ENCODE data around the gene PPP3R2.

The PPP3R2 gene

GRCh38 chr9:101594796-101595195 is at the start of gene PPP3R2:
TSS of gene PPP3R2 (minus strand) at chr9:101594969. CDS start at chr9:101594921, 48 bp downstream.
- no peak for DNase-seq (ENCODE audit: low spot score)

GRCh38 chr9:101639785-101640665 is 45.3 kb upstream of the PPP3R2 start:
- DNase-seq (ENCODE audit: low spot score): no peak

GRCh38 chr9:101639311-101639710 is 44.5 kb upstream of the PPP3R2 start:
- DNase-seq (ENCODE audit: low spot score): no peak

- no peak for DNase-seq (ENCODE audit: low spot score)
Observed at GRCh38 chr9:101636247-101636646, 41.5 kb upstream of the PPP3R2 start.

- no peak for DNase-seq (ENCODE audit: low spot score)
Observed at GRCh38 chr9:101635473-101635872, 40.7 kb upstream of the PPP3R2 start.

- no peak for DNase-seq (ENCODE audit: low spot score)
Observed at GRCh38 chr9:101634741-101635409, 40.1 kb upstream of the PPP3R2 start.

- no peak for DNase-seq (ENCODE audit: low spot score)
Observed at GRCh38 chr9:101632611-101633010, 37.8 kb upstream of the PPP3R2 start.

GRCh38 chr9:101631892-101632291 is 37.1 kb upstream of the PPP3R2 start:
- DNase-seq (ENCODE audit: low spot score): no peak

- DNase-seq (ENCODE audit: low spot score): no peak
Observed at GRCh38 chr9:101629636-101630035, 34.9 kb upstream of the PPP3R2 start.

GRCh38 chr9:101628173-101628572 is 33.4 kb upstream of the PPP3R2 start:
- no peak for DNase-seq (ENCODE audit: low spot score)

- DNase-seq (ENCODE audit: low spot score): no peak
Observed at GRCh38 chr9:101626295-101626694, 31.5 kb upstream of the PPP3R2 start.

- no peak for DNase-seq (ENCODE audit: low spot score)
Observed at GRCh38 chr9:101625876-101626275, 31.1 kb upstream of the PPP3R2 start.

GRCh38 chr9:101620452-101620851 is 25.7 kb upstream of the PPP3R2 start:
- DNase-seq (ENCODE audit: low spot score): no peak

- DNase-seq (ENCODE audit: low spot score): no peak
Observed at GRCh38 chr9:101618698-101619097, 23.9 kb upstream of the PPP3R2 start.

- DNase-seq (ENCODE audit: low spot score): no peak
Observed at GRCh38 chr9:101605547-101605946, 10.8 kb upstream of the PPP3R2 start.

- DNase-seq (ENCODE audit: low spot score): no peak
Observed at GRCh38 chr9:101604296-101604695, 9.5 kb upstream of the PPP3R2 start.

- DNase-seq (ENCODE audit: low spot score): peak; percentile 67
Observed at GRCh38 chr9:101601904-101602765, 7.4 kb upstream of the PPP3R2 start.

- no peak for DNase-seq (ENCODE audit: low spot score)
Observed at GRCh38 chr9:101593345-101593744, 1.4 kb downstream of the PPP3R2 start.

GRCh38 chr9:101592788-101593187 is 2.0 kb downstream of the PPP3R2 start:
- DNase-seq (ENCODE audit: low spot score): no peak

- DNase-seq (ENCODE audit: low spot score): no peak
Observed at GRCh38 chr9:101591787-101592446, 2.9 kb downstream of the PPP3R2 start.

- no peak for DNase-seq (ENCODE audit: low spot score)
Observed at GRCh38 chr9:101590901-101591300, 3.9 kb downstream of the PPP3R2 start.

- DNase-seq (ENCODE audit: low spot score): peak; percentile 55
Observed at GRCh38 chr9:101590074-101590473, 4.7 kb downstream of the PPP3R2 start.

All from AG08396 (cell line).